ENCODE measurements around the gene EMILIN2.
A peak's percentile ranks its signal among the peaks of the same experiment; 100 is the strongest.
"Not testable (repeated sequence)": the region's sequence is repeated elsewhere in the genome, so short reads cannot be mapped to it uniquely, and the experiment has no call there.

EMILIN2 gene

DNA sequence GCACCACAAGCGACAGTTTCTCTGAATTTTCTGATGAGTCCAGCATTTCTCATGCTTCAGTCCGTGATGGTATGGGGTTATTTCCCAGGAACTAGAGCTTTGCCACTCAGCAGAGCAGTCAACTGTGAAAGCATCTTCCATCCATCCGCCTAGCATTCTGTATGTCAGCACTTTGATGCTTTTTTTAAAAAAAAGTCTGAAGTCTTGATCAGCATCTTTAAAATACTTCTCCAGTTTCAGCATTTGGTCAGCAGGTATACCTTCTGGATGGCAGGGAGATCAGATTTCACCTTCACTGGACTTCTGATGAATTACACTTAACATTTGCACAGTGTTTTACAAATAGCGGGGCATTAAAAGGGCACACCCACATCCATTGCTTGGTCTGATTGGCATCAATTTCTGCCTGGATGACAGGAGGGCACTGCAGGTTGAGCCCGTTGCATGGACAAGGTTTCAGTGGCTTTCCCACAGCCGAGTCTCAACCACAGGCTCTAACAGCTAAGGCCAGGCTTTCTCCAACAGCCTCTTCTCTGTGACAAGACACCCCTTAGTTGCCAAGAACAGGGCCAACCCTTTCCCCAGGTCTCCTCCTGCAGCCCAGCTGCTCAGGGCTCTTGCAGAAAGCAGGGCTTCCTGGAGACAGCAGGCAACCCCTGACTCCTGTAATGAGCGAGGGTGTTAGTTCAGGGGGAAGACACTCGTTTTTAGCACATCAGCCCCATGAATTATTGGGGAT is 54.0 kb downstream of the EMILIN2 start:
- no peak for DNase-seq (ENCODE audit: low read depth)

DNA sequence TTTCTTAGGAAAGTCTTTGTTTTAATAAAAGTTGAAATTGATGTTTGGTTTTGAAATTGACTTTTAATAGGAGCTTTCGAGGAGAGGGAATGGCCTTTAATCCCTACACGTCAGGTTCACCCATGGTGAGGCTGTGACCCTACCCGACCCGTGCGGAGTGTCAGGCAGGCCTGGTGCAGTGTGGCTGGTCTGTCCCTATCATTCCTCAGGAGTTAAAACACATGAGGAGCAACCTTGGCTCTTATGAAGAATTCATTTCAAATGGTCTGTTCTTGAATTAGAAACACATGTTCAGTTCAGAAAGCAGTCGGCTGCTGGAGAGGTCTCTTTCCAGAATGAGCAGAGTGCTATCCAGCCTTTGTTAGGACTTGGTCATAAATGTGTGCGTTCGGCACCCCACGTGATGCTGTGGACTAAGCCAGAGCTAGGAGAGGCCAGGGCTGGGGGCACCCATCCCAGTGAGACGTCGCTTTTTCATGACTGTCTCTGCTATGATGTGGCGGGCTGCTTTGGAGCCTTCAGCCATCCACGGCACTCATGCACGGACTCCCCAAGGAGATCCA is 54.7 kb downstream of the EMILIN2 start:
- DNase-seq (ENCODE audit: low read depth) = no peak

DNA sequence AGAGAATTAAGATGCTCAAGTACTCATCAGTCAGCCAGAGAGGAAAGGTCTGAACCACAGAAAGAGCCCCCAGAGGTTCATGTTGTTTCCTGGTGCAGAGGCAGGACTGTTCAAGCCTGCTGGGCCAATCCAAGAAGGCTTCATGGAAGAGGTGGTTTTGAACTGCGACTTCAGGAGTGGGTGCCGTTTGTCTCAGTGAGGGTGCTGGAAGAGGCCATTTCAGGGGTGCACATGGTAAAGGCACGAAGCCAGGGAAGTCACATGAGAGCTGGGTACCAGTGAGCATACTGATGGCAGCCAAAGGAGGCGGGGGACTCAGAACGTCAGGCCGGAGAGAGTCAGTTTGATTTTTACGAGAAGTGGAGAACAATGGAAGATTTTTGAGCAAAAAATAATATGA is 55.5 kb downstream of the EMILIN2 start:
- DNase-seq (ENCODE audit: low read depth) = no peak

DNA sequence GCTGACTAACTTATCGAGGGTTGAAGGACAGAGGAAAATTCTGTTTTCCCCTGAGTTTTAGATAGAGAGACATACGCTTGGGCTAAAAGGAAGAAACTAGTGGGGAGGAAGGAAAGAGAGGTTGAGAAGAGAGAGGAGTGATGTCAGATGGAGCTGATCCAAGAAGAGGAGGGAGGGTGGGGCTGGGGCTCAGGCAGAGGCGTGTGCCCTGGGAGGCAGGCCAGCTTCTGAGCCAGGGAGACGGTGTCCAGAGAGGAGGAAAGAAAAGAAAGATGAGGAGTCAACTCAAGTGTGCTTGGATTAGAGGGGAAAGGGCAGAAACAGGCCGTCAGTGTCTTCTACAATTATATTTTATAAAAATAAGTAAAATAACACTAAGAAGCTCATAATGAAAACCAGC is 56.2 kb downstream of the EMILIN2 start:
- DNase-seq (ENCODE audit: low read depth) = peak; percentile 74

DNA sequence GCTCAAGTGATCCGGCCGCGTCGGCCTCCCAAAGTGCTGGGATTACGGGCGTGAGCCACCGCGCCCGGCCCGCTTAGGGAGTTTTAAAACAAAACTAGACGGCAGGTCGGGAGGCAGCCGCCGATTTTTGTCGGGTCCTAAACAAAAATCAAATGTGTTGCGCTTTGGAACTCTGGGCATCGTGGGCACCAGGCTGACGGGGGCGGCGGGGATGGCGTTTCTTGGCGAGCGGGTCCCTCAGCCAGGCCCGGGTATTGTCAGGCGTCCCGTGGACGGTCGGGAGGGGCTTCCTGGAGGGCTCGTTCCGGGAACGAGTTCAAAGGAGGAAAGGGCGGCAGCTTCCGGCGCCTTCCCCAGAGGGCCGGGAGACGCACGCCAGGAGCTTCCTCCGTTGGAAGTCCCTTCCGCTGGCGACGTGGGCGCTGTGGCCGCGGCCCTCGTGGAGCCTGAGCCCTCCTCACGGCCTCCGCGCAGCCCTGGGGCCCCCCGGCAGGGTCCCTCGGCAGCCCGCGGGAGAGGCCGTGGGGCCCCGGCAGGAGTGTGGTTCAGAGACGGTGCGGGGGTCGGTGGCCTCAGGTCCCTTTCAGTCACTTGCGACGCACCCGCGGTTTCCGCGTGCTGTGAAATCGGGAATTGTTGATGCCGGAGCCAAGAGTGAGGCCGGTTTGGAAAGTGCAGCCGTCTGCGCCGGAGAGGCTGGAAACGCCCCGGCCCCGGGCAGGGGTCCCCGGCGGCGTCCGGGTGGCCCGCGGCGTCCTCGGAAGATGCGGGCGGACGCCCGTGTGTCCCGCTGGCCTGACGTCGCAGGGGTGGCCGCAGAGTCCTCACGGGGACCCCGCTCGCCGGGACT is 59.3 kb downstream of the EMILIN2 start:
- no peak for DNase-seq (ENCODE audit: low read depth)

DNA sequence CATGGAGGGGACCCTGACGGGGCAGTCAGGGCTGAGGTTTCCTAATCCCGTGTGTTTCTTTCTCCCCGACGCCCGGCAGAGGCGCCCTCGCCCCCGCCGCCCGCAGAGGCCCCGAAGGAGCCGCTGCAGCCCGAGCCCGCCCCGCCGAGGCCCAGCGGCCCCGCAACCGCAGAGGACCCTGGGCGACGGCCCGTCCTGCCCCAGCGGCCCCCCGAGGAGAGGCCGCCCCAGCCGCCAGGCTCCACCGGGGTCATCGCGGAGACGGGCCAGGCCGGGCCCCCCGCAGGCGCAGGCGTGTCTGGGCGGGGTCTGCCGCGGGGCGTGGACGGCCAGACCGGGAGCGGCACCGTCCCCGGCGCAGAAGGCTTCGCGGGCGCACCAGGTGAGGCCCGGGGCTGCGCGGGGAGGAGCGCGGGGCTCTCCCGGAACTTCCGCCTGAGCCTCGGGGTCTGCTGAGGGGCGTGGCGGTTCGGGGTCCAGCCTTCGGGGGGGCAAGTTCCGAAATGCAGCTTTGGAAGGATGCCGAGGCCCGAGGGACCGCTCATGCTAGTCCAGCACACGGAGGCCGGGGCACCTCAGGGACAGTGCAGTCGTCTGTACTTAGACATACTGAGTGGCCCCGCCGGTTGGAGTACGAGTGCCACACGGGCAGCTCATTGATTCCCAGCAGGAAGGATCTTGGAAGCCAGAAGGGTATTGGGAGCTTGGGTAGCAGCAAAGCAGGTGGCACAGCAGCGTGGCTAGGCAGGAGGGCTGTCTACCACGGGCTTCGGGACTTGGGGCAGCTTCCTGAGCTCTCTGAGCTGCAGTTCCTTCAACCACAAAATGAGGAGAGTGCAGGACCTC is 60.1 kb downstream of the EMILIN2 start:
- DNase-seq (ENCODE audit: low read depth) = no peak

DNA sequence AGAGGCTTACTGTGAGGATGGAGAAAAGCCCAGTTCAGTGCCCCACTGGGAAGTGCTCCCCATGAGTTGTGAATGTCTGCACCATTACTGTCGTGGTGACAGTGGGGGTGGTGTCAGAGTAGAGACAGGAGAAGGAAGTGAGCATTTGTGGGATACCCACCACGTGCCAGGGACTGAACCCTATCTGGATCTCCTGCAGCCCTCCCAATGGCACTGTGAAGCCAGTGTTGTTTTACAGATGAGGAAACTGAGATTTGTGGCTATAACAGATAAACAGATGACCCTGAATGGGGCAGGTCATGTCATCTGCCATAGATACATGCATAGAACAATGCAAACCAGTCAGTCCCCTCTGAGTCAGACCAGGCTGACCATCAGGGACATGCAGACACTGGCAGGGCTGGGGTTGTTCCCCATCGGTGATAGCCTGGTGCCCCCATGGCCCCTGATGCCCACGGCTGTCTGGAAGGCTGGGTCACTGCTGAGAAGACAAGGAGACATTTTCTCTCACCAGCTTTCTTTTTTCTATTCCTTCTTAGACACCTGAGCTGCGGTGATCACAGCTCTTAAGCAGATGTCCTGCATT is 60.8 kb downstream of the EMILIN2 start:
- no peak for DNase-seq (ENCODE audit: low read depth)

DNA sequence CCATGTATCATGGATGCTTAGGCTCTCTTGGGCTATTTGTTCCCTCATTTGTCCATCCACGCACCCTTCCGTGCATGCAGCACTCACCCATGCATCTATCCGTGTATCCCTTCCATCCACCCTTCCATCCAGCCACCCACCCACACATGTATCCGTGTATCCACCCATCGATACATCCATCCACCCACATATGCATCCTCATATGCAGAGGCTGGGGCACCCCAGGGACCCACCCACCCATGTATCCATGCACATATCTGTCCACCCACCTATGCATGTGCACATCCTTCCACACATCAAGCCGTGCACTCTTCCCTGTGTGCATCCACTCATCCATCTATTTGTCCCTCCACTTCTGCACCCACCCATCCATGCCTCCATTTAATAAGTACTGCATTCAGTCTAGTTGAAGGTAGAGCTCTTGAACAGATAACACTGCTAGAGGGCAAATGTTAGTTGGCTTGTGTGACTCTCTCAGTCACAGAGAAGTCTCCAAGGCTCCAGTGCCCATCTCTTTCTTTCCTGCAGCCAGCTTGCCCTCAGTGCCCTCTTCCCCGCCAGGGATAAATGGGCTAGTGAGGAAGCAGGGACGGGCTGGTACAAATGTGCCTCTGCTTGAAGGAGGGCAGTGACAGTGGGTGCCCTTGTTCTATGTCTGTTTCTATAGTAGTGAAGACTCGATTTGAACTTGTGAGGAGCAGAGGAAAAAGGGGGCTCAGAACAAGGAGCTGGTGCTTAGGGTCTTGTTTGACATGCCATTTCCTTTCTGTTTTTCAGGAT is 61.5 kb downstream of the EMILIN2 start:
- no peak for DNase-seq (ENCODE audit: low read depth)

DNA sequence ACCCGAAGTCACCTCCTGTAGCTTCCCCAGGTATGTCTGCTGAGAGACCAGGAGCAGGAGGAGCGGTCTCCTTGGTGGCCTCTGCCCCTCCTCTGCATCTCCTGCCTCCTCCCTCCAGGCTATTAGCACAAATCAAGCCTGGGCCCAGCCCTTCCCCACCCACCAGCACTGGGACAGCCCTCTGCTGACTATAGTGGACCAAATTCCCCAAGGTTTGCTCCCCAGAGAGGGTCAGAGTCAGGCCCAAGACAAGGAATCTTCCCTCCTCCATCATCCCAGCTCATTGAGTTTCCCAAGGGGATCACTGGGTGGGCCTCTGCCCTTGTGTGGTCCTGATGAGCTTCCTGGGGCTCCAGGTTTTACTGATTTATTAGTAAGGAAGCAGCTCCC is 62.1 kb downstream of the EMILIN2 start:
- no peak for DNase-seq (ENCODE audit: low read depth)

DNA sequence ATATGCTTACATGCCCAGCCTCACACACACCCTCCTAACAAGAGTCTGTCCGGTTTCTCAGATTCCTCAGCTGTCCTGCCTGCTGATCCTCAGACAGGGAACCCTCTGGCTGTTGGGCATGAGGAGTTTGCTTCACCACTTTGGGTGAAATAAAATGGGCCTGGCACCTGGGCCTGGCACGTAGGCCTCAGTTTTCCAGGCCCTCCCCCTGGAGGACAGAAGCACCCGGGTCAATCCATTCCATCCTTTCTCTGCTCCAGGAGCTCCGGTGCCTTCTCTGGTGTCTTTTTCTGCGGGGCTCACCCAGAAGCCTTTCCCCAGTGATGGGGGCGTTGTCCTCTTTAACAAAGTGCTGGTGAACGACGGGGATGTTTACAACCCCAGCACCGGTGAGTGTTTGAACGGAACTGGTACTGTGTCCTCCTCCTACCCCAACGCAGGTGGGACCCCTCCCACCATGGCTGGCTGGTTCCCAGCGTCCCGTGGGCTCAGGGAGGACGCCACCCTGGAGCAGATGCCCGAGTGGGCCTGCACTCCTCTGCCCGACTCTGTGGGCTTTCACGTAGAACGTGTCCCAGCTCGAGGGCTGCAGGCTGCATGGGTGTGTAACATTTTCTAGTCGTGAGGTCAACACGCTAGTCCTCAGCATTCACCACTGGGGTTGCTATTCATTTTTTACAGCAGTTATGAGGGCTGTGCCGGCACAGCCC is 62.8 kb downstream of the EMILIN2 start:
- no peak for DNase-seq (ENCODE audit: low read depth)

DNA sequence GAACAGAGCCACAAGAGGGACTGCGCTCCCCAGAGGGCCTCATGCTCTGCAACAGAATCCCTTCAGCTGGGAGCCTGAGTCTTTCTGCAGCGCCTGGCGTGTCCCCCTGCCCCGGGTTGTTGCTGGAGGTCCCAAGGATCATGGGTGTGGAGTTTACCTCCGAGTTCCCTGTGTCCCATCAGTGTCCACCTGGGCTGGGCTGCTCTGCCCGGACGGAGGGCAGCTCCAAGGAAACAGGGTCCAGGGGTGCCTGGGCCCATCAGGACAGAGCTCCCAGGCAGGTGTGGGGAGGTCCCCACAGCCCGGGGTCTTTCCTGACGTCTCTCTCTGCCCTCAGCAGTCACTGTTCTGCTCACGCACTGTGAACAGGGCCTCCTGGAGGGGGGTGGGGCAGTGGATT is 63.5 kb downstream of the EMILIN2 start:
- DNase-seq (ENCODE audit: low read depth) = no peak

DNA sequence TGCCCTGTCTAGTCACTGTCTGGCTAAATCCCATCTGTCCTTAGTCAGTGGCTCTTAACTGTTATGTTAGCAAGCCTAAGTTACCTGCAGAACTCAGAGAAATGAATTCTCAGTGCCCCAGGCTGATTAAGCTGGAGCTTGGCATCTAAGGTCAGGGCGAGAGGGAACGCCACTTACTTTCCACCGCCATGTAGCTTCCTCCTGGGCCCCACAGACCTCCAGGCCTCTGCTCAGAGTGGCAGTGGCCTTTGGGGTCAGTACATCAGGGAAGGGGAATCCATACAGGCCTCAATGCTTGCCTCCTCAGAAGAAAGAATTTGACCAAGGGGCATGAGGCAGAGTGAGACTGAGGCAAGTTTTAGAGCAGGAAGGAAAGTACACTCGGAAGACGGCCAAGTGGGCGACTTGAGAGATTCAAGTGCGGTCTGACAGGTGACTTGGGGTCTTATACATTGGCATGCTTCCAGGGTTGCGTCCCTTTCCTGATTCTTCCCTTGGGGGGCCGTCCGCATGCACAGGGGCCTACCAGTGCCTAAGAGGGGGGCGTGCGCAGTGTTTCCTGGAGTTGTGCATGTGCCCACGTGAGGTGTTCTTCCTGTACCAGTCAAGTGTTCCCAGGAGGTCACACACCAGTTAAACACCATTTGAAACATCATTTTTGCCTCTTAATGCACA is 64.1 kb downstream of the EMILIN2 start:
- DNase-seq (ENCODE audit: low read depth) = no peak

DNA sequence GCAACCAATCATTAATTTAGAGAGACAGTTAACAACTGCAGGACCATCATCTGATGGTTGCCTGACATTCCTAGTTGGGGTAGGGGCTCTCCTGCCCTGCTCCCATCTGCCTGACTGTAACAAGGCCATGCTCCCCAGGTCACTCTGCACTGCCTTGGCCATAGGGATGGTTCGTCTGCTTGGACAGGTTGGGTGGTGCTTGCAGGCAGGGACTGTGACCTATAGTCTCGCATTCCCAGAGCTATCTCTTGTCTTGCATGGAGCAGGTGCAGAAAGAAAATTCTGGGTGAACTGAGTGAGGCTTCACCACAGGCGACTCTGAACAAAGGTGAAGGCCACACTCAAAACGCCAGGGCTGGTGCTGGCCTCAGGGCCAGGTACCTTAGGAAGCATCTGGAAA is 64.7 kb downstream of the EMILIN2 start:
- no peak for DNase-seq (ENCODE audit: low read depth)

DNA sequence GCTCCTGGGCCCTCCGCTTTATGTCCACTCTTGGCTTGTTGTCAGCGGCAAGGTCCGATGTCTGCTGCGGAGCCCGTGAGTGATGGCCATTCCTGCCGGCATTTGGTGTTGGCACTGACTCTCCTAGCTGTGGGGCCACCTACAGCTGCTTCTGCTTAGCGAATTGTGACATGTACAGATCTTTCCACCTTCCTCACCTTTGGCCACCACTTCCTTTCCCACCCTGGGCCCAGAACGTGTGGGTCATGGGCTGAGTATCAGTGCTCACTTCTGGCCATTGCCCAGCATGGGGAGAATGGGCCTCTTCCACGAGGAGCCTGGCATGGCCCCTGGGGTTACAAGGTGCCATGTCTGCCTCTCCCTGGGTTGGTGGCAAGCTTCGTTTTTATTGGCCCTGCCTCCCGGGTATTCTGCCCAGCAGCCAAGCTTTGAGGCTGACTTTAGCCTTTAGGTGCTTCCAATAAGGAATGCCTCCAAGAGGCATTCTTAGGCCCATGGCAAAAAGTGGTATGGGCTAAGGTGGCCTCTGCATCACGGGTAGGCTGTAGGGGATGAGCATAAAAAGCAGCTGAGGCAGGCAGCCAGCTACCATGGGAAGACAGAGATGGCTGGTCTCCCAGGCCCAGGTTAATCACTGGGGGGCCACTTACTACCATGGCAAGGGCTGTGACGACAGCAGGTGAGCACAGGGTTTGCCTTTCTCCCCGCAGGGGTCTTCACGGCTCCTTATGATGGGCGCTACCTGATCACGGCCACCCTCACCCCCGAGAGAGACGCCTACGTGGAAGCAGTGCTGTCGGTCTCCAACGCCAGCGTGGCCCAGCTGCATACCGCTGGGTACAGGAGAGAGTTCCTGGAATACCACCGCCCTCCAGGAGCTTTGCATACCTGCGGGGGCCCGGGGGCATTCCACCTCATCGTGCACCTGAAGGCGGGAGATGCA is 65.8 kb downstream of the EMILIN2 start:
- DNase-seq (ENCODE audit: low read depth) = no peak

DNA sequence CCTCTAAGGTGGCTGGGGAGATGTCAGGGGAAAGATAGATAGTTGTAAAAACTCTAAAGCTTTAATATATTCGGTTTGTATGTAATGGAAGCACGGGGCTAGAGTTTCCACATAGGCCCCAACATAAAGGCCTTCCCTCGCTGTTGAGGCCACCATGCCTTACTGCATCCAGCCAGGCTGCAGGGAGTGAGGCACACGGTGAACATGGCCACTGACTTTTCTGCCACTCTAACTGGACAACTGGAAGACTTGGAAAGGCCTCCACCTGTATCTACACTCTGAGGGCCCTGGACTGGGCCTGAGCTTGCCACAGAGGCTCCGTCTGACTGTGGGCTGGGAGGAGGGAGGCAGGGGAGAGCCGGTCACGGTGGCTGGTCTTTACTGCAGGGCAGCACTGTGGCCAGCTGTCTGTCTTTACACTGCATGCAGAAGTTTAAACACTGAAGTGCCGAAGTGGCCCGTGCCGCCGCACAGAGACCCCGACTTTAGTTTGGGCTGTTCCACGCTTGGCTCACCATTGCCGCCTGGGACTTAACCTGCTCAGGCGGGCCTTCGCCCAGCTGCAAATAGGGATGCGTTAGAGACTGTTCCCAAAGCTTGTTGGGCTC is 66.7 kb downstream of the EMILIN2 start:
- DNase-seq (ENCODE audit: low read depth) = no peak

DNA sequence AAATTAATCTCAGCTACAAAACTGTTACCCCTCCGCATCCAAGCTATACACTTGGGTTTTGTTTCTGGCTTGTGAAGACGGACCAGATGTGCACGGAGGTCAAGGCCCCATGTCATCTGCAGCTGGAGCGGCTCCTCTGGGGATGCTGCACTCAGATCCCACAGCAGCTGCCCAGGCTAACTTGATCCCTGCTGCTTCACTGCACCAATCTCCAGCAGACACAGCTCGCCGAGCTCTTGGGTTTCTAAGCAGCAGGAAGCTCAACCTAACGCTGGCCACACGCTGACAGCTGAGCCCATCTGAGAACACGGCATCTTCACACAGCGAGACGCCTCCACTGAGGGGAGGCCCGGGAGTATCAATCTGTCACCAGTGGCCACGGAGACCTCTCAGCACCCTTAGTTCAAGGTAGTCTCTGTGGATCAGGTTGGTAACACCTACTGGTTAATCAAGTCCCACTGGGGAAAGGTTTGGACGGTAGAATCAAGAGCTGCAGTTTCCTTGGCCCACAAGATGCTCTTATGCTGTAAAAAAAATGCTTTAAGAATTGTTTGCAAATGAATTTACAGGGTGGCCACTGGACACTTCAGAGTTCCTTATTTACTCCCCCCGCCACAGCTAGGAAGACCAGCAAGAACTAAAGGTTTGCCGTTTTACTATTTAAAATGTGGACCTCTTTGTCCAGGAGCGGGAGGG is 67.5 kb downstream of the EMILIN2 start:
- no peak for DNase-seq (ENCODE audit: low read depth)

DNA sequence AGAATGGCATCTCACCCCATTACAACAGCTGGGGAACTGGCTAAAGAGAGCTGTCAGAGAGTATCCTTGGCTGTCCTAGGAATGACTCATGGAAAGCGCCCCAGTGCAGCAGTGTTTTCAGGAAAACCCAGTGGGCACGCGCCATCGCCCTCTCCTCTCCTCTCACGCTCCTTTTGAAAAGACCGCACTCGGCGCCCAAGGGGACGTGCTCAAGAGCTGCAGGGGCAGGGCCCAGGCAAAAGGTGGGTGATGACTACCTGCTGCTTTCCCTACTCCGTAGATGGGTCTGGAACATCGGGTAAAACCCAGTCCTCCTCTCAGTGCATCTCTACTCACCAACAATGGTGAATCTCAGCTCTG is 68.1 kb downstream of the EMILIN2 start:
- no peak for DNase-seq (ENCODE audit: low read depth)

DNA sequence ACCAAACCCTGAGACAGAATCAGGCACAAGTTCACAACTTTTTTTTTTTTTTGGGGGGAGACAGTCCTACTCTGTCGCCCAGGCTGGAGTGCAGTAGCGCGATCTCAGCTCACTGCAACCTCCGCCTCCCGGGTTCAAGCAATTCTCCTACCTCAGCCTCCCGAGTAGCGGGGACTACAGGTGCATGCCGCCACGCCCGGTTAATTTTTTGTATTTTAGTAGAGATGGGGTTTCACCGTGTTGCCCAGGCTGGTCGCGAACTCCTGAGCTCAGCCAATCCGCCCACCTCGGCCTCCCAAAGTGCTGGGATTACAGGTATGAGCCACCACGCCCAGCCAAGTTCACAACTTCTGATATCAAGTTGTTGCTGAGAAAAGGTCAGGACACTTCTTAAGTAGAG is 68.7 kb downstream of the EMILIN2 start:
- DNase-seq (ENCODE audit: low read depth) = not testable (repeated sequence)

All from iris pigment epithelial cell (primary cell).